ENCODE data around the gene AGR2.

The AGR2 gene

DNA sequence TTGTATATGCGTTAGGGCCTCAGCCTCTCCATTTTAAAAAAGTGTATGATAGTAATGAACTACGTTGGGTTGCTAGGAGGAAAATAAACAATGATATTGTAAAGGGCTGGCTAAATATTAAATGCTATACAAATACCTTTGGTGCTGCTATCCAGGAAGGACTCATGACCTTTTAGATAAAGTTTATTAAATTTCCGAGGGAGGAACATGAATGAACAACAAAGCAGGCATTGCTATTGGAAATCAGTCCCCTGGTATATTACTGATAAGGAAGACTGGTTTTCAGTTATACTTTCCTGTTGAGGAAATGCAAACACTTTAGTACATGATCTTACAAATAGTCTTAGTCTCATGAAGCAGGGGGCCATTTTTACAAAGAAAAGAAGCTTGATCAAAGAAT, 17.2 kb upstream of the AGR2 start:
- 83% methylated on average over 2 of the region's 3 CpGs for WGBS
- H3K4ac ChIP-seq (ENCODE audit: low read depth in 1 of 2, low read length in 2 of 2), result no peak overlapping the region
- no peak overlapping the region for H2BK5ac ChIP-seq (ENCODE audit: low read depth, low read length, poor library complexity, severe bottlenecking)
- H3K18ac ChIP-seq (ENCODE audit: low read depth in 1 of 2, low read length in 2 of 2), result no peak overlapping the region
- H3K27me3 ChIP-seq (ENCODE audit: control insufficient read depth in 1 of 2, insufficient read depth in 1 of 2, low read length in 2 of 2), result no peaks in the 10 kb centered on the region
- H3K9me3 ChIP-seq (ENCODE audit: control insufficient read depth, low read length), result no peaks in the 10 kb centered on the region
- H3K79me1 ChIP-seq (replicated peaks; ENCODE audit: low read length, poor library complexity, severe bottlenecking), result no peaks in the 10 kb centered on the region
- H3K4me3 ChIP-seq (ENCODE audit: insufficient read depth in 1 of 2, low read depth in 1 of 2, low read length in 2 of 2), result no peak overlapping the region
- H2AFZ ChIP-seq (ENCODE audit: low read depth, low read length), result no peak overlapping the region
- H3K27ac ChIP-seq (ENCODE audit: low read length, poor library complexity, severe bottlenecking), result no peak overlapping the region
- H4K91ac ChIP-seq (ENCODE audit: low read length), result no peak overlapping the region
- no peak overlapping the region for H2AK5ac ChIP-seq (ENCODE audit: low read length, severe bottlenecking)
- H4K8ac ChIP-seq (ENCODE audit: low read length), result no peak overlapping the region
- no peak for DNase-seq
- no peak overlapping the region for H3K23ac ChIP-seq (ENCODE audit: low read length in 2 of 2)
- H2BK12ac ChIP-seq (ENCODE audit: low read length in 2 of 2), result no peak overlapping the region
- H3K9ac ChIP-seq (ENCODE audit: low read length), result no peak overlapping the region
- H3K14ac ChIP-seq (ENCODE audit: low read length in 2 of 2), result no peak overlapping the region
- H2BK120ac ChIP-seq (ENCODE audit: low read depth, low read length), result no peak overlapping the region
- H3K36me3 ChIP-seq (ENCODE audit: control insufficient read depth in 1 of 2, insufficient read depth in 2 of 2, low read depth in 1 of 2, low read length in 2 of 2), result no peaks in the 10 kb centered on the region
- peaks cover 2% of the 10 kb centered on the region for H3K4me1 ChIP-seq (ENCODE audit: control insufficient read depth, insufficient read depth, low read depth, low read length)
- H2BK15ac ChIP-seq (ENCODE audit: low read depth, poor library complexity, severe bottlenecking), result no peak overlapping the region
- no peak overlapping the region for H3K4me2 ChIP-seq (ENCODE audit: low read length, poor library complexity, severe bottlenecking)

DNA sequence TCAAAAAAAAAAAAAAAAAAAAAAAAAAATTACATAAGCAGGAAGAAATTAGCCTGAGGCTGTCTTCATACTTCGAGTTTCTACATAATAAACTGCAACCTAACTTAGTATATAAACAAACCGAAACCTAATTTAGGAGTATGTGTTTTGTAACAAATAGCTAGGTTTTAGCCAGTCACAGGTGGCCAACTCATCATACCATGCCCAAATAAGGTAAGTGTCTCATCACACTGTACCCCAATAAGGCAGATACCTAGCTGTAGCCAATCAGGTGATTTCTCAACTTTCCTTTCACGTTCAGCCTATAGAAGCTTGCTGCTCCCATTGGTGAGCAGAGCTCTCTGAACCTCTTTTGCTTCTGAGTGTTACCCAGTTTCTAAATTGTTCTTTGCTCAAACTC, 13.9 kb upstream of the AGR2 start:
- Histone ChIP-seq H2BK120ac (ENCODE audit: low read depth, low read length) (no peak overlapping the region), H3K14ac (ENCODE audit: low read length in 2 of 2) (peak overlapping the region in 1 of 2 experiments; percentile 41), H3K9me3 (ENCODE audit: control insufficient read depth, low read length) (no peaks in the 10 kb centered on the region), H2BK12ac (ENCODE audit: low read length in 2 of 2) (no peak overlapping the region), H3K4me2 (ENCODE audit: low read length, poor library complexity, severe bottlenecking) (no peak overlapping the region), H2AK5ac (ENCODE audit: low read length, severe bottlenecking) (peak overlapping the region; percentile 90), H2BK5ac (ENCODE audit: low read depth, low read length, poor library complexity, severe bottlenecking) (peak overlapping the region; percentile 0), H4K8ac (ENCODE audit: low read length) (no peak overlapping the region), H2BK15ac (ENCODE audit: low read depth, poor library complexity, severe bottlenecking) (no peak overlapping the region), H3K4me3 (ENCODE audit: insufficient read depth in 1 of 2, low read depth in 1 of 2, low read length in 2 of 2) (no peak overlapping the region), H3K23ac (ENCODE audit: low read length in 2 of 2) (no peak overlapping the region), H3K4ac (ENCODE audit: low read depth in 1 of 2, low read length in 2 of 2) (no peak overlapping the region), H4K91ac (ENCODE audit: low read length) (no peak overlapping the region), H3K4me1 (ENCODE audit: control insufficient read depth, insufficient read depth, low read depth, low read length) (peaks cover 2% of the 10 kb centered on the region), H3K36me3 (ENCODE audit: control insufficient read depth in 1 of 2, insufficient read depth in 2 of 2, low read depth in 1 of 2, low read length in 2 of 2) (no peaks in the 10 kb centered on the region), H3K9ac (ENCODE audit: low read length) (no peak overlapping the region), H2AFZ (ENCODE audit: low read depth, low read length) (no peak overlapping the region), H3K79me1 (replicated peaks; ENCODE audit: low read length, poor library complexity, severe bottlenecking) (no peaks in the 10 kb centered on the region), H3K18ac (ENCODE audit: low read depth in 1 of 2, low read length in 2 of 2) (no peak overlapping the region), H3K27ac (ENCODE audit: low read length, poor library complexity, severe bottlenecking) (no peak overlapping the region), H3K27me3 (ENCODE audit: control insufficient read depth in 1 of 2, insufficient read depth in 1 of 2, low read length in 2 of 2) (no peaks in the 10 kb centered on the region)
- 100% methylated on average over 2 of the region's 3 CpGs for WGBS
- DNase-seq, result no peak

DNA sequence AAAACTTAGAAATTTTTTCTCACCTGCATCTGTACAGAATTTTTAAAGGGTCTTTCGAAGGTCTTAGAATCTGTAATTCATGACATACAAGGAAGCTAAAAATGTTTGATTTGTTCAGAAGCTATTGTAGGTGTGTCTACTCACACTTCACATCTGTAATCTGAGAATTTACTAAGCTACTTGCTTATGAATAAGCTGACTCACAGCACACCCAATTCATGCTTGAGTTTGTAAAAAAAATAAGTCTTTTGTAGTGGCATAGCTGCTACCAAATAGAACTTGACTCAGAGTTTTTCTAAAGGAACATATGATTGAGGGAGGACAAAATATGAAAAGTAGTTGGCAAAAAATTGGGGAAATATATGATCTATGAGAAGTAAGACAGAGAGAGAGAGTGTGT, 12.7 kb upstream of the AGR2 start:
- Histone ChIP-seq H3K18ac (ENCODE audit: low read depth in 1 of 2, low read length in 2 of 2) (no peak overlapping the region), H3K23ac (ENCODE audit: low read length in 2 of 2) (no peak overlapping the region), H3K27ac (ENCODE audit: low read length, poor library complexity, severe bottlenecking) (no peak overlapping the region), H3K4me1 (ENCODE audit: control insufficient read depth, insufficient read depth, low read depth, low read length) (peaks cover 2% of the 10 kb centered on the region), H3K4ac (ENCODE audit: low read depth in 1 of 2, low read length in 2 of 2) (no peak overlapping the region), H2BK12ac (ENCODE audit: low read length in 2 of 2) (no peak overlapping the region), H2BK120ac (ENCODE audit: low read depth, low read length) (no peak overlapping the region), H2AFZ (ENCODE audit: low read depth, low read length) (no peak overlapping the region), H3K4me2 (ENCODE audit: low read length, poor library complexity, severe bottlenecking) (no peak overlapping the region), H3K4me3 (ENCODE audit: insufficient read depth in 1 of 2, low read depth in 1 of 2, low read length in 2 of 2) (no peak overlapping the region), H2AK5ac (ENCODE audit: low read length, severe bottlenecking) (no peak overlapping the region), H4K91ac (ENCODE audit: low read length) (no peak overlapping the region), H2BK5ac (ENCODE audit: low read depth, low read length, poor library complexity, severe bottlenecking) (no peak overlapping the region), H3K14ac (ENCODE audit: low read length in 2 of 2) (no peak overlapping the region), H3K27me3 (ENCODE audit: control insufficient read depth in 1 of 2, insufficient read depth in 1 of 2, low read length in 2 of 2) (no peaks in the 10 kb centered on the region), H3K36me3 (ENCODE audit: control insufficient read depth in 1 of 2, insufficient read depth in 2 of 2, low read depth in 1 of 2, low read length in 2 of 2) (no peaks in the 10 kb centered on the region), H3K79me1 (replicated peaks; ENCODE audit: low read length, poor library complexity, severe bottlenecking) (no peaks in the 10 kb centered on the region), H4K8ac (ENCODE audit: low read length) (no peak overlapping the region), H3K9ac (ENCODE audit: low read length) (no peak overlapping the region), H2BK15ac (ENCODE audit: low read depth, poor library complexity, severe bottlenecking) (no peak overlapping the region), H3K9me3 (ENCODE audit: control insufficient read depth, low read length) (no peaks in the 10 kb centered on the region)
- no CpG with 5 or more reads among the region's 1 CpG for WGBS
- DNase-seq, result peak; percentile 23

DNA sequence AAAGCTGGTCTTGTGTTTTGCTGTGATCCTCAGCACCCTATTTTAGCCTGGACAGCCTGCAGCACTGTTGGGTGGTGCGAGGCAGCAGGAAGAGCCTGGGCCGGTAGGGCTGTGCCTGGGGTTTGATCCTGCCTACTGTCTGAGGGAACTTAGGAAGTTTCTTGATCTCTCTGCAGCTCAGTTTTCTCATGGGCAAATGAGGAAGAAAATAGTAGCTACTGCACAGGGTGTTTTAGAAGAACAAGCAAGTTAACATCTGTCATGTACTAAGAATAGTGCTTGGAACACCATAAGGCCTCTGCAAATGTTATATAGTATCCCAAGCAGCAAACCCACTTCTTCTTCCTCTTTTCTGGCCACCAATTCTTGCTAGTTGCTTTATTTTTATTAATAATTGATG, 12.0 kb upstream of the AGR2 start:
- Histone ChIP-seq H2BK5ac (ENCODE audit: low read depth, low read length, poor library complexity, severe bottlenecking) (no peak overlapping the region), H3K9me3 (ENCODE audit: control insufficient read depth, low read length) (no peaks in the 10 kb centered on the region), H3K23ac (ENCODE audit: low read length in 2 of 2) (no peak overlapping the region), H2BK120ac (ENCODE audit: low read depth, low read length) (no peak overlapping the region), H3K4me3 (ENCODE audit: insufficient read depth in 1 of 2, low read depth in 1 of 2, low read length in 2 of 2) (no peak overlapping the region), H2AK5ac (ENCODE audit: low read length, severe bottlenecking) (no peak overlapping the region), H2BK12ac (ENCODE audit: low read length in 2 of 2) (no peak overlapping the region), H2AFZ (ENCODE audit: low read depth, low read length) (no peak overlapping the region), H3K14ac (ENCODE audit: low read length in 2 of 2) (no peak overlapping the region), H3K9ac (ENCODE audit: low read length) (no peak overlapping the region), H3K27ac (ENCODE audit: low read length, poor library complexity, severe bottlenecking) (no peak overlapping the region), H3K79me1 (replicated peaks; ENCODE audit: low read length, poor library complexity, severe bottlenecking) (no peaks in the 10 kb centered on the region), H3K4me2 (ENCODE audit: low read length, poor library complexity, severe bottlenecking) (no peak overlapping the region), H2BK15ac (ENCODE audit: low read depth, poor library complexity, severe bottlenecking) (no peak overlapping the region), H4K8ac (ENCODE audit: low read length) (no peak overlapping the region), H3K36me3 (ENCODE audit: control insufficient read depth in 1 of 2, insufficient read depth in 2 of 2, low read depth in 1 of 2, low read length in 2 of 2) (no peaks in the 10 kb centered on the region), H3K18ac (ENCODE audit: low read depth in 1 of 2, low read length in 2 of 2) (no peak overlapping the region), H3K27me3 (ENCODE audit: control insufficient read depth in 1 of 2, insufficient read depth in 1 of 2, low read length in 2 of 2) (no peaks in the 10 kb centered on the region), H3K4ac (ENCODE audit: low read depth in 1 of 2, low read length in 2 of 2) (no peak overlapping the region), H3K4me1 (ENCODE audit: control insufficient read depth, insufficient read depth, low read depth, low read length) (peaks cover 2% of the 10 kb centered on the region), H4K91ac (ENCODE audit: low read length) (no peak overlapping the region)
- 62% methylated on average over 2 of the region's 2 CpGs for WGBS
- DNase-seq, result no peak

Data from mesenchymal stem cell (in vitro differentiated cells and primary cell).